CD4-positive, alpha-beta T cell (primary cell): Measurements from ENCODE around the gene ZIC1. TPM values are rescaled to one million over a fixed set of nuclear protein-coding genes. Genes with fewer than 3 reads are reported as not detected.

Source experiments
- ATAC-seq: fragments of 200-7000 bp; cut with Tn5 transposase; one replicate; pipeline ENCODE4 v1.10.0; 2022; ENCODE audit warnings: mild to moderate bottlenecking; ENCODE audit not compliant: poor library complexity
- CTCF ChIA-PET: fragments of 350-600 bp; sonication (Branson Sonifier 250); formaldehyde crosslinking; loops from one replicate; lab custom pipeline; 2021; ENCODE audit warnings: antibody characterized with exemption, inconsistent platforms; lab: Charles Lee
- POLR2A ChIA-PET: fragments of 350-600 bp; sonication (Branson Sonifier 250); formaldehyde crosslinking; loops from one replicate; lab custom pipeline; 2021; ENCODE audit warnings: antibody characterized with exemption, inconsistent platforms; lab: Charles Lee
- DNase-seq, 14 experiments: peaks; one replicate each; pipeline ENCODE4 v3.0.0-alpha.2; 2013 to 2020; ENCODE audit warnings: mixed read lengths in 2 of 14
- H3K27ac ChIP-seq, 2 donors: one replicate each; pipeline versions ENCODE4 v1.5.1 to v1.7.0; 2013; ENCODE audit warnings: low read length in 2 of 2, low read depth in 1 of 2, mild to moderate bottlenecking in 1 of 2
- H3K27me3 ChIP-seq, 2 experiments: 1 replicate in 1 of 2; 2 replicates in 1 of 2; pipeline versions ENCODE4 v1.6.1 to v1.7.0; 2013; ENCODE audit warnings: low read length in 2 of 2, control low read depth in 1 of 2, mild to moderate bottlenecking in 1 of 2, moderate library complexity in 1 of 2; ENCODE audit not compliant: insufficient read depth in 2 of 2, control insufficient read depth in 1 of 2
- H3K36me3 ChIP-seq: one replicate; pipeline ENCODE4 v1.6.1; 2013; ENCODE audit warnings: low read length, control low read depth; ENCODE audit not compliant: insufficient read depth
- H3K4me1 ChIP-seq: one replicate; pipeline ENCODE4 v1.6.1; 2013; ENCODE audit warnings: low read length, control low read depth; ENCODE audit not compliant: insufficient read depth
- H3K4me3 ChIP-seq: one replicate; pipeline ENCODE4 v1.5.1; 2013; ENCODE audit warnings: mild to moderate bottlenecking, low read length, moderate library complexity
- H3K9me3 ChIP-seq, 2 experiments: 1 replicate in 1 of 2; 2 replicates in 1 of 2; pipeline versions ENCODE4 v1.6.1 to v1.7.0; 2013; ENCODE audit warnings: low read length in 2 of 2, mild to moderate bottlenecking in 2 of 2, control low read depth in 1 of 2, moderate library complexity in 1 of 2; ENCODE audit not compliant: control insufficient read depth in 1 of 2, insufficient read depth in 1 of 2
- H3K27ac Mint-ChIP-seq: one replicate; pipeline ENCODE4 v1.8.0; 2020; ENCODE audit warnings: mixed read lengths
- H3K27me3 Mint-ChIP-seq: one replicate; pipeline ENCODE4 v1.8.0; 2021; ENCODE audit warnings: mixed read lengths
- H3K36me3 Mint-ChIP-seq: one replicate; pipeline ENCODE4 v1.8.0; 2021; ENCODE audit warnings: low read depth, mixed read lengths
- H3K4me1 Mint-ChIP-seq: one replicate; pipeline ENCODE4 v1.8.0; 2021; ENCODE audit warnings: low read depth, mixed read lengths
- H3K4me3 Mint-ChIP-seq: one replicate; pipeline ENCODE4 v1.8.0; 2020; ENCODE audit warnings: mild to moderate bottlenecking, mixed read lengths
- H3K9me3 Mint-ChIP-seq: one replicate; pipeline ENCODE4 v1.8.0; 2020; ENCODE audit warnings: mixed read lengths
- intact Hi-C, 2 experiments: fragments of 100-400 bp; cut with DNase I in 1 of 2; cut with micrococcal nuclease in 1 of 2; formaldehyde crosslinking; loops; one replicate each; pipeline versions ENCODE4 v1.15.1 to v1.9.0; 2023 to 2025; cut with DNase I, micrococcal nuclease
- total RNA-seq, 174 experiments: library from RNA in 2 of 174; stranded (reverse) in 2 of 174; gene quantifications; one replicate each; pipeline ENCODE4 v1.2.3 and lab custom pipeline; 2021 to 2026
- TF ChIP-seq, protein P1 (sequence below): fragments of 200-600 bp; IDR thresholded peaks from one replicate; pipeline ENCODE4 v1.8.0; 2022; ENCODE audit warnings: antibody characterized with exemption, mild to moderate bottlenecking

The ZIC1 gene
- total RNA-seq, 2 experiments from 2014 or later, result not detected

DNA sequence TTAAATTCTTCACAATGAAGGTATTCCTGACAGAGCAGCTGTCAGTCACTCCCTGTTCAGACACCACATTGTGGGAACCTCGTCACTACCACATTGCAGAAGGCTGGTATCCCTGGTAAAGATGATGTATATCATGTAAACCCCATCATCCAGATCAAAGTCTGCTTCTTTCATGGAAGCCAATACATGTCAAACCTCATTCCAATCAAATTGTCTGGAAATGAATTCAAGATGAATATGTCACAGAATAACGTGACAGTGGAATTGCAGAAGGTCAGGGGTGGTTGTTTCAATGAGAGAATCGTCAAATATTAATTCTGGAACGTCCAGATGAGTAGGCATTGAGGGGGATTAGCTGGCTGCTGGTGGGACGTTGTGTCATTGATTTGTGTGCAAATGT, 7.0 kb upstream of the ZIC1 start:
- H3K36me3 ChIP-seq, result no peaks in the 10 kb centered on the region
- H3K4me1 ChIP-seq, result no peaks in the 10 kb centered on the region
- TF ChIP-seq, protein P1, sequence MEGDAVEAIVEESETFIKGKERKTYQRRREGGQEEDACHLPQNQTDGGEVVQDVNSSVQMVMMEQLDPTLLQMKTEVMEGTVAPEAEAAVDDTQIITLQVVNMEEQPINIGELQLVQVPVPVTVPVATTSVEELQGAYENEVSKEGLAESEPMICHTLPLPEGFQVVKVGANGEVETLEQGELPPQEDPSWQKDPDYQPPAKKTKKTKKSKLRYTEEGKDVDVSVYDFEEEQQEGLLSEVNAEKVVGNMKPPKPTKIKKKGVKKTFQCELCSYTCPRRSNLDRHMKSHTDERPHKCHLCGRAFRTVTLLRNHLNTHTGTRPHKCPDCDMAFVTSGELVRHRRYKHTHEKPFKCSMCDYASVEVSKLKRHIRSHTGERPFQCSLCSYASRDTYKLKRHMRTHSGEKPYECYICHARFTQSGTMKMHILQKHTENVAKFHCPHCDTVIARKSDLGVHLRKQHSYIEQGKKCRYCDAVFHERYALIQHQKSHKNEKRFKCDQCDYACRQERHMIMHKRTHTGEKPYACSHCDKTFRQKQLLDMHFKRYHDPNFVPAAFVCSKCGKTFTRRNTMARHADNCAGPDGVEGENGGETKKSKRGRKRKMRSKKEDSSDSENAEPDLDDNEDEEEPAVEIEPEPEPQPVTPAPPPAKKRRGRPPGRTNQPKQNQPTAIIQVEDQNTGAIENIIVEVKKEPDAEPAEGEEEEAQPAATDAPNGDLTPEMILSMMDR, result no peak
- H3K4me3 ChIP-seq, result no peak overlapping the region
- H3K27me3 Mint-ChIP-seq, result peaks cover 90% of the 10 kb centered on the region
- no peak overlapping the region for H3K27ac ChIP-seq
- H3K4me3 Mint-ChIP-seq, result no peak overlapping the region
- H3K27ac Mint-ChIP-seq, result no peak overlapping the region
- no peaks in the 10 kb centered on the region for H3K4me1 Mint-ChIP-seq
- no peaks in the 10 kb centered on the region for H3K36me3 Mint-ChIP-seq
- DNase-seq, result no peak
- ChIA-PET POLR2A (no interaction called here), CTCF (no interaction called here)
- H3K9me3 ChIP-seq, result peaks cover 8 to 41% of the 10 kb centered on the region in 2 experiments
- H3K27me3 ChIP-seq, result peaks cover 64 to 92% of the 10 kb centered on the region in 2 experiments
- H3K9me3 Mint-ChIP-seq, result no peaks in the 10 kb centered on the region
- ATAC-seq, result no peak
- intact Hi-C loops, result no loop called here

DNA sequence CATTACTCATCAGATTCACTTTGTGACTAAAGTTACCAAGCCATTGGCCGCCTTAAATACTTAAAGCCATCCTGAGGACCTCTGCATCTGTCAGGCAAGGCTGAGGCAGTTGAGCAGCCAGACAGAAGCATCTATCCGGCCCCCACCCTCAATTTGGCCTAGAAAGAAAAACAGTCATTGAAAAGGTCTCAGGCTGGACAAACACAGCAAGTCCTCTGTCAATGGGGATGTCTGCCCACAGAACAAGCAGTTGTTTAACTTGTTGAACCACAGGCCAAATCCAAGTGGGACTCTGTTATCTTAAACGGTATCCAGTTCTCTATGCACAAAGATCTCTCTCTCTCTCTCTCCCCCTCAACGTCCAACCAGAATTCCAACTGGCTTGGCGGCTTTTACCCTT, 5.7 kb upstream of the ZIC1 start:
- no peak overlapping the region for H3K4me3 ChIP-seq
- Mint-ChIP-seq H3K4me1 (no peaks in the 10 kb centered on the region), H3K27me3 (peaks cover 92% of the 10 kb centered on the region), H3K36me3 (no peaks in the 10 kb centered on the region), H3K9me3 (peaks cover 2% of the 10 kb centered on the region), H3K4me3 (no peak overlapping the region), H3K27ac (no peak overlapping the region)
- TF ChIP-seq, protein P1, result no peak
- H3K36me3 ChIP-seq, result no peaks in the 10 kb centered on the region
- H3K27me3 ChIP-seq, result peaks cover 64 to 93% of the 10 kb centered on the region in 2 experiments
- ChIA-PET POLR2A (no interaction called here), CTCF (no interaction called here)
- peaks cover 5 to 37% of the 10 kb centered on the region in 2 experiments for H3K9me3 ChIP-seq
- no peak overlapping the region for H3K27ac ChIP-seq
- ATAC-seq, result no peak
- DNase-seq, result no peak
- intact Hi-C loops, result no loop called here
- no peaks in the 10 kb centered on the region for H3K4me1 ChIP-seq

DNA sequence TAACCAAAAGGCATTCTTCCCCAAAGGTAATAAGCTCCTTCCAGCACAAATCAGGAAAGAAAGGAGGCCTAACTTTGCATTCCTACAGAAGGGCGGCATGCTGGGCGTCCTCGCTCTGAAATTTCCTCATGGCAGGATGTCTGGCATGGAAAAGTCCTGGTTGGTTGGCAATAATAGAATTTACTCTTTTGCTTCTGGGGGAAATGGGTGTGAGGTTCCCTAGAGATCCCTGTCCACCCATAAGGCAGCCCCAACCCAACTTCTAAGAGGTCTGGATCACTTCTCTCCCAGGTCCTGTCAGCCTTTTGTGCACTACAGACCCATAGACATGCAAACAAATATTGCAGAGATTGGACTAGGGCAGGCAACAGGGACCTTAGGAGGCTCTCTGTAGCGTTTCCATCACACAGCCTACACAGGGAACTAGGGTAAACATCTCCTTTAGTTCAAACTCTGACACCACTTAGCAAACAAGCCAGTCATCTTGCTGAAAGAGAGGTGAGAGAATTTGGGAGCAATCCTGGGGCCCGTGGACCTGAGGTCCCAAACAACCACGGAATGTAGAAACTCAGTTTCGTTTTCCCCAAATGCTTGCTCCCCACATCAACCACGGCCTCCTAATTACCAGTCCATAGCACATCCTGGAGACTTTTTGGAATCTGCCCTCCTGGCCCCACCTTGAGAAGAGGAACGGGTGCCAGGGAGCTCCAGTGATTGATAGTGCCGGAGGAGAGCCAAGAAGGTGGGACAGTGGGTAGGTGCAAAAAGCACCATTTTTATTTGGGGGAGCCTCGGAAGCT, 5.0 kb upstream of the ZIC1 start:
- Mint-ChIP-seq H3K9me3 (peaks cover 2% of the 10 kb centered on the region), H3K36me3 (no peaks in the 10 kb centered on the region), H3K27ac (no peak overlapping the region), H3K27me3 (peaks cover 92% of the 10 kb centered on the region), H3K4me3 (no peak overlapping the region), H3K4me1 (no peaks in the 10 kb centered on the region)
- intact Hi-C loops, result no loop called here
- Histone ChIP-seq H3K27me3 (peaks cover 62 to 93% of the 10 kb centered on the region in 2 experiments), H3K9me3 (peaks cover 5 to 41% of the 10 kb centered on the region in 2 experiments), H3K27ac (no peak overlapping the region), H3K4me1 (no peaks in the 10 kb centered on the region), H3K36me3 (no peaks in the 10 kb centered on the region), H3K4me3 (no peak overlapping the region)
- ATAC-seq (no peak), DNase-seq (no peak)
- ChIA-PET POLR2A (no interaction called here), CTCF (no interaction called here)
- TF ChIP-seq, protein P1, result no peak
